ENCODE measurements around the gene COPG1.

Gene COPG1

GRCh38 chr3:129314386-129315222 lies 65.2 kb downstream of the COPG1 start:
- DNase-seq (ENCODE audit: low spot score), result peak; percentile 92

GRCh38 chr3:129315223-129315997 lies 66.0 kb downstream of the COPG1 start:
- no peak for DNase-seq (ENCODE audit: low spot score)

GRCh38 chr3:129315998-129316247 lies 66.5 kb downstream of the COPG1 start:
- no peak for DNase-seq (ENCODE audit: low spot score)

GRCh38 chr3:129316248-129317013 lies 67.0 kb downstream of the COPG1 start:
- DNase-seq (ENCODE audit: low spot score), result peak; percentile 82

GRCh38 chr3:129317014-129317771 lies 67.8 kb downstream of the COPG1 start:
- no peak for DNase-seq (ENCODE audit: low spot score)

GRCh38 chr3:129317848-129318247 lies 68.4 kb downstream of the COPG1 start:
- DNase-seq (ENCODE audit: low spot score), result no peak

GRCh38 chr3:129318921-129319320 lies 69.5 kb downstream of the COPG1 start:
- no peak for DNase-seq (ENCODE audit: low spot score)

GRCh38 chr3:129320261-129320660 lies 70.9 kb downstream of the COPG1 start:
- DNase-seq (ENCODE audit: low spot score), result no peak

GRCh38 chr3:129320825-129321487 lies 71.5 kb downstream of the COPG1 start:
- DNase-seq (ENCODE audit: low spot score), result no peak

- DNase-seq (ENCODE audit: low spot score), result no peak
Observed at GRCh38 chr3:129321887-129322286, 72.5 kb downstream of the COPG1 start.

- no peak for DNase-seq (ENCODE audit: low spot score)
Observed at GRCh38 chr3:129323651-129324294, 74.4 kb downstream of the COPG1 start.

- no peak for DNase-seq (ENCODE audit: low spot score)
Observed at GRCh38 chr3:129324855-129325254, 75.4 kb downstream of the COPG1 start.

GRCh38 chr3:129325383-129325782 lies 76.0 kb downstream of the COPG1 start:
- DNase-seq (ENCODE audit: low spot score), result no peak

- no peak for DNase-seq (ENCODE audit: low spot score)
Observed at GRCh38 chr3:129326138-129326537, 76.7 kb downstream of the COPG1 start.

GRCh38 chr3:129326595-129326994 lies 77.2 kb downstream of the COPG1 start:
- no peak for DNase-seq (ENCODE audit: low spot score)

Measured in cerebellar cortex (tissue), 1 donor.